ENCODE results near the gene NR4A3. TPM values are rescaled to one million over a fixed set of nuclear protein-coding genes. Genes with fewer than 3 reads are reported as not detected.

NR4A3 gene
- polyA plus RNA-seq, 3 donors = 0.88 to 2.1 (median 0.92) TPM

DNA sequence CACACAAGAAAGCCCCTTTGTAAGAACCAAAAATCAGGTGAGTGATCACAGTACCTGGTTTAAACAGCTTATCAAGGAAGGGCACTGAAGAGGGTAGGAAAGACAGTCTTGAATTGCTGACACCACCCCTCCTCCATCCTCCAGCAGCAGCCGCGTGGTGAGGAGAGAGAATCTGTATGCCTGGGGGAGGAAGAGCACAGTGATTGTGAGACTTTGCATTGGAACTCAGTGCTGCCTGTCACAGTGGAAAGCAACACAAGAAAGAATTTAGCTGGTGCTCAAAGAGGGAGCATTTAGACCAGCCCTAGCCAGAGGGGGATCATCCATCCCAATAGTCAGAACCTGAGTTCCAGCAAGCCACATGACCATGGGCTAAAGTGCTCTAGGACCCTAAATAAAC, 73.1 kb downstream of the NR4A3 start:
- H3K4me1 ChIP-seq (ENCODE audit: control insufficient read depth in 1 of 2, insufficient read depth in 2 of 2, low read length in 2 of 2) = no peaks in the 10 kb centered on the region
- H3K27me3 ChIP-seq (ENCODE audit: control insufficient read depth in 2 of 2, insufficient read depth in 2 of 2, low read length in 2 of 2) = no peaks in the 10 kb centered on the region
- TF ChIP-seq, protein P1, sequence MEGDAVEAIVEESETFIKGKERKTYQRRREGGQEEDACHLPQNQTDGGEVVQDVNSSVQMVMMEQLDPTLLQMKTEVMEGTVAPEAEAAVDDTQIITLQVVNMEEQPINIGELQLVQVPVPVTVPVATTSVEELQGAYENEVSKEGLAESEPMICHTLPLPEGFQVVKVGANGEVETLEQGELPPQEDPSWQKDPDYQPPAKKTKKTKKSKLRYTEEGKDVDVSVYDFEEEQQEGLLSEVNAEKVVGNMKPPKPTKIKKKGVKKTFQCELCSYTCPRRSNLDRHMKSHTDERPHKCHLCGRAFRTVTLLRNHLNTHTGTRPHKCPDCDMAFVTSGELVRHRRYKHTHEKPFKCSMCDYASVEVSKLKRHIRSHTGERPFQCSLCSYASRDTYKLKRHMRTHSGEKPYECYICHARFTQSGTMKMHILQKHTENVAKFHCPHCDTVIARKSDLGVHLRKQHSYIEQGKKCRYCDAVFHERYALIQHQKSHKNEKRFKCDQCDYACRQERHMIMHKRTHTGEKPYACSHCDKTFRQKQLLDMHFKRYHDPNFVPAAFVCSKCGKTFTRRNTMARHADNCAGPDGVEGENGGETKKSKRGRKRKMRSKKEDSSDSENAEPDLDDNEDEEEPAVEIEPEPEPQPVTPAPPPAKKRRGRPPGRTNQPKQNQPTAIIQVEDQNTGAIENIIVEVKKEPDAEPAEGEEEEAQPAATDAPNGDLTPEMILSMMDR (IDR thresholded peaks at IDR 0.05) = no peak
- H3K4me3 ChIP-seq (replicated peaks in 1 of 3; ENCODE audit: low read depth in 2 of 3, low read length in 3 of 3) = no peak overlapping the region
- H3K9me3 ChIP-seq (replicated peaks in 1 of 2; ENCODE audit: control insufficient read depth in 1 of 2, insufficient read depth in 1 of 2, low read length in 2 of 2) = no peaks in the 10 kb centered on the region
- Mint-ChIP-seq H3K27me3 (ENCODE audit: low read depth in 3 of 3) (peaks cover 0 to 4% (median 2%) of the 10 kb centered on the region in 3 donors), H3K36me3 (no peaks in the 10 kb centered on the region), H3K4me1 (no peaks in the 10 kb centered on the region), H3K4me3 (no peak overlapping the region), H3K9me3 (peaks cover 0 to 1% (median 0%) of the 10 kb centered on the region in 7 donors), H3K27ac (no peak overlapping the region)
- H3K36me3 ChIP-seq (replicated peaks in 1 of 2; ENCODE audit: control insufficient read depth in 1 of 2, insufficient read depth in 2 of 2, low read length in 2 of 2) = no peaks in the 10 kb centered on the region
- no CpG with 5 or more reads among the region's 2 CpGs for WGBS (ENCODE audit: insufficient coverage)
- no peak for DNase-seq
- H3K9ac ChIP-seq (ENCODE audit: insufficient read depth, low read length, poor library complexity, severe bottlenecking) = no peak overlapping the region
- no peaks in the 10 kb centered on the region for H3K79me2 ChIP-seq (ENCODE audit: insufficient read depth, low read length)
- no peaks in the 10 kb centered on the region for H4K20me1 ChIP-seq (ENCODE audit: insufficient read depth, low read length)
- H3K27ac ChIP-seq (ENCODE audit: low read depth in 1 of 2, low read length in 2 of 2) = no peak overlapping the region
- H3K4me2 ChIP-seq (replicated peaks; ENCODE audit: extremely low read depth, low read length, poor library complexity, severe bottlenecking) = no peak overlapping the region
- H2AFZ ChIP-seq (ENCODE audit: insufficient read depth, low read depth, low read length, poor library complexity, severe bottlenecking) = no peak overlapping the region
- intact Hi-C loops (cut with micrococcal nuclease) = no loop called here

DNA sequence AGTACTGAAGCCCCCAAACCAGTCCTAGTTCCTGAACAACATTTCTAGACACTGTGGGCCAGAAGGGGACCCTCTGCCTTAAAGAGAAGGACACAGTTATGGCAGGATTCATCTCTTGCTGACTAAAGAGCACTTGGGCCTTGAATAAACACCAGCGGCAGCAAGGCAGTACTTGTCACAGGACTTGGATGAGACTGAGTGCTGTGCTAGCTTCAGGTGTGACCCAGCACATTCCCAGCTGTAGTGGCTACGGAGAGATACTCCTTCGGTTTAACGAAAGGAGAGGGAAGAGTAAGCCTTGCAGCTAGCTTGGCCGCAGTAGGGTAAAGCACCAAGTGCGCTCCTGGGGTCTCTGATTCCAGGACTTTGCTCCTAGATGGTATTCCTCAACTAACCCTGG, 73.8 kb downstream of the NR4A3 start:
- no peak overlapping the region for H3K4me3 Mint-ChIP-seq
- H3K27ac Mint-ChIP-seq = no peak overlapping the region
- Histone ChIP-seq H3K27me3 (ENCODE audit: control insufficient read depth in 2 of 2, insufficient read depth in 2 of 2, low read length in 2 of 2) (no peaks in the 10 kb centered on the region), H3K27ac (ENCODE audit: low read depth in 1 of 2, low read length in 2 of 2) (no peak overlapping the region), H3K4me2 (replicated peaks; ENCODE audit: extremely low read depth, low read length, poor library complexity, severe bottlenecking) (no peak overlapping the region), H3K9me3 (replicated peaks in 1 of 2; ENCODE audit: control insufficient read depth in 1 of 2, insufficient read depth in 1 of 2, low read length in 2 of 2) (no peaks in the 10 kb centered on the region), H3K4me3 (replicated peaks in 1 of 3; ENCODE audit: low read depth in 2 of 3, low read length in 3 of 3) (no peak overlapping the region), H3K4me1 (ENCODE audit: control insufficient read depth in 1 of 2, insufficient read depth in 2 of 2, low read length in 2 of 2) (no peaks in the 10 kb centered on the region), H4K20me1 (ENCODE audit: insufficient read depth, low read length) (no peaks in the 10 kb centered on the region), H3K79me2 (ENCODE audit: insufficient read depth, low read length) (no peaks in the 10 kb centered on the region), H3K9ac (ENCODE audit: insufficient read depth, low read length, poor library complexity, severe bottlenecking) (no peak overlapping the region), H3K36me3 (replicated peaks in 1 of 2; ENCODE audit: control insufficient read depth in 1 of 2, insufficient read depth in 2 of 2, low read length in 2 of 2) (no peaks in the 10 kb centered on the region), H2AFZ (ENCODE audit: insufficient read depth, low read depth, low read length, poor library complexity, severe bottlenecking) (no peak overlapping the region)
- H3K36me3 Mint-ChIP-seq = no peaks in the 10 kb centered on the region
- intact Hi-C loops (cut with micrococcal nuclease) = no loop called here
- TF ChIP-seq, protein P1 (IDR thresholded peaks at IDR 0.05) = no peak
- 98% methylated on average over 6 of the region's 6 CpGs for WGBS (ENCODE audit: insufficient coverage)
- no peaks in the 10 kb centered on the region for H3K4me1 Mint-ChIP-seq
- H3K27me3 Mint-ChIP-seq (ENCODE audit: low read depth in 3 of 3) = peaks cover 0 to 4% (median 2%) of the 10 kb centered on the region in 3 donors
- peaks cover 0 to 1% (median 0%) of the 10 kb centered on the region in 7 donors for H3K9me3 Mint-ChIP-seq
- no peak for DNase-seq

All from CD14-positive monocyte (primary cell).